AG09319 (cell line): ENCODE results near the gene IQGAP2.

Experiments
- DNase-seq: peaks from one replicate; pipeline ENCODE4 v3.0.0-alpha.2; 2010; ENCODE audit warnings: low read depth; ENCODE audit errors: extremely low read depth
- CTCF ChIP-seq: IDR thresholded peaks from 2 replicates; pipeline ENCODE4 v1.5.1; 2011; ENCODE audit warnings: low read depth, mild to moderate bottlenecking, inconsistent platforms, low read length, moderate library complexity

The IQGAP2 gene

GRCh38 chr5:76495870-76496269 lies 92.8 kb downstream of the IQGAP2 start:
- no peak for DNase-seq
- TF ChIP-seq CTCF, result no peak

DNA sequence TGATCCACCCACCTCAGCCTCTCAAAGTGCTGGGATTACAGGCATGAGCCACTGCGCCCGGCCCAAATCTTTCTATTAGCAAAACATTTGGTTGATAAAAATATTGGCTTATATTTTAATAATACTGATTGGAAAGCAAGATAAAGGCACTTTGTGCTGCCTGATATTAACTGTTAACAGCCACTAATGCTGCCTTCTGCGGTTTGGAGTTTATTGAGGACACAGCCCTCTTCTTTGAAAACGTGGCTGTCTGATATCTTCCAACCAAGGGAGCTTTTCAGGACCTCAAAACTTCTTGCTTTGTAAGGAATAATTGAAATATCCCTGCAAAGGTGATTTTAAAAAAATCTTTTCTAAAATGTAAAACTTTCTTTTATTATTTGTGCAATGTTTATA lies 94.0 kb downstream of the IQGAP2 start:
- TF ChIP-seq CTCF, result no peak

GRCh38 chr5:76497986-76498717 lies 95.1 kb downstream of the IQGAP2 start:
- DNase-seq, result no peak

More for the DNA sequence above, 94.0 kb downstream of the IQGAP2 start:
- DNase-seq, result no peak

GRCh38 chr5:76499507-76500161 lies 96.5 kb downstream of the IQGAP2 start:
- no peak for TF ChIP-seq CTCF
- no peak for DNase-seq

More at GRCh38 chr5:76497986-76498717, 95.1 kb downstream of the IQGAP2 start:
- no peak for TF ChIP-seq CTCF

DNA sequence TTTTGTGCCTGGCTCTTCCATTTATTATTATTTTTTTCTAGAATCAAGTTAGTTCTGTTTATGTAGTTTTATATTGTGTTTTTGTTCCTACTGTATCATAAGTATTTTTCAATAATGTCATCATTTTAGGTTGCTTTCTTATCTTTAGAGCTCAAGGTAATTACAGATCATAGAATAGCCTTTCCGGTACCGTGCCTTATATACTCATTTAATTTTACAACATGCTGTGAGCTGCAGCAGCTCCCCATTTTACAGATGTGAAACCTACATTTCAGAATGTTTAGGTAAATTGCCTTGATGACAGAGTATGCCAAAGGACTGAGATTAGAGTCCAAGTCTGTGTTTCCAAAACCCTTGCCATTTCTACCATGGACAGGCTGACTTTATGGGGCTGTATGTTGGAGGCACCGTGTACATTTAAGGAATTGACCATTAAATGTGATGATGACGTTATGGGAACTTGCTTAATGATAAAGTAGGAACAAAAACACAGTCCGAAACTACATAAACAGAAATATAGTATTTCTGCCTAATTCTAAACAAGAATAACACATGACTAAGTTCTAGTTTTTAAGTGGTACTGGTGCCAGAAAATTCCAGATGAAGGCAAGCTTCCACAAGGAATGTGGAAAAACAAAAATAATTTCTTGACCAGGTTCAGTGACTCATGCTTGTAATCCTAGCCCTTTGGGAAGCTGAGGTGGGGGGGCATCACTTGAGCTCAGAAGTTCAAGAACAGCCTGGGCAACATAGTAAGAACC lies 97.7 kb downstream of the IQGAP2 start:
- DNase-seq, result no peak
- TF ChIP-seq CTCF, result no peak

- TF ChIP-seq CTCF, result no peak
- DNase-seq, result no peak
These were observed 100.8 kb downstream of the IQGAP2 start for GRCh38 chr5:76503929-76504328.
